Upper lobe of left lung (tissue), 6 donors: Measurements from ENCODE around the gene TICAM2. TPM values are rescaled to one million over a fixed set of nuclear protein-coding genes. Genes with fewer than 3 reads are reported as not detected.

ENCODE experiments used
- ATAC-seq, 2 donors: fragments of 200-7000 bp; cut with Tn5 transposase; one replicate each; pipeline ENCODE4 v1.9.1; 2022; ENCODE audit warnings: mild to moderate bottlenecking in 2 of 2, moderate library complexity in 2 of 2; ENCODE audit not compliant: low FRiP score in 2 of 2
- DNase-seq, 2 donors: peaks; one replicate each; pipeline ENCODE4 v3.0.0-alpha.2; 2019 to 2020
- H3K27ac ChIP-seq, 4 donors: fragments of 200-600 bp; sonication (generic); one replicate each; pipeline ENCODE4 v1.5.1; 2016 to 2019
- H3K27me3 ChIP-seq, 4 donors: fragments of 200-600 bp; sonication (generic); one replicate each; pipeline ENCODE4 v1.5.1; 2017 to 2019
- H3K36me3 ChIP-seq, 4 donors: fragments of 200-600 bp; sonication (generic); one replicate each; pipeline ENCODE4 v1.5.1; 2016 to 2019
- H3K4me1 ChIP-seq, 4 donors: fragments of 200-600 bp; sonication (generic); one replicate each; pipeline ENCODE4 v1.5.1; 2018 to 2019
- H3K4me3 ChIP-seq, 4 donors: fragments of 200-600 bp; sonication (generic); one replicate each; pipeline ENCODE4 v1.5.1; 2017 to 2019; ENCODE audit warnings: mild to moderate bottlenecking in 2 of 4, moderate library complexity in 1 of 4
- H3K9me3 ChIP-seq, 4 donors: fragments of 200-600 bp; sonication (generic); one replicate each; pipeline ENCODE4 v1.5.1; 2018 to 2019
- EP300 ChIP-seq, 4 donors: sonication (generic); formaldehyde crosslinking; IDR thresholded peaks; one replicate each; pipeline ENCODE4 v1.5.1; 2017; ENCODE audit warnings: antibody characterized with exemption in 4 of 4, control low read depth in 2 of 4
- POLR2A ChIP-seq, 4 donors: fragments of 450-650 bp; IDR thresholded peaks; one replicate each; pipeline ENCODE4 v1.5.1; 2016 to 2017; ENCODE audit warnings: antibody characterized with exemption in 4 of 4, mild to moderate bottlenecking in 2 of 4
- POLR2AphosphoS5 ChIP-seq, 2 donors: sonication (generic); formaldehyde crosslinking; IDR thresholded peaks; one replicate each; pipeline ENCODE4 v1.5.1; 2017; ENCODE audit warnings: antibody characterized with exemption in 2 of 2
- WGBS, 2 donors: methylation state at CpG; one replicate each; pipeline ENCODE4 v1.1.5; 2017 to 2018; 5-methylcytosine and 5-hydroxymethylcytosine counted together
- total RNA-seq, 6 donors: library from RNA; depleted of rRNA in 4 of 6; stranded (reverse); fragments of >200 nt in 4 of 6; gene quantifications; one replicate each; pipeline versions ENCODE4 v1.1.0 to v1.2.1, GENCODE V29; 2016 to 2021
- TF ChIP-seq, protein P1 (sequence below), 6 experiments: fragments of 450-650 bp in 4 of 6; fragments of 200-600 bp in 2 of 6; sonication (generic) in 2 of 6; IDR thresholded peaks; one replicate each; pipeline ENCODE4 v1.5.1; 2016 to 2019; ENCODE audit warnings: antibody characterized with exemption in 6 of 6
- donor health status: DM: no; HTN: no; CAD: no; lungs with moderate emphysema.
- donor health status: DM: no; HTN: yes; CAD: no; lungs with severe emphysema.

The TICAM2 gene
- total RNA-seq, 6 donors from 2014 or later: 0.30 to 6.7 (median 1.8) TPM

DNA sequence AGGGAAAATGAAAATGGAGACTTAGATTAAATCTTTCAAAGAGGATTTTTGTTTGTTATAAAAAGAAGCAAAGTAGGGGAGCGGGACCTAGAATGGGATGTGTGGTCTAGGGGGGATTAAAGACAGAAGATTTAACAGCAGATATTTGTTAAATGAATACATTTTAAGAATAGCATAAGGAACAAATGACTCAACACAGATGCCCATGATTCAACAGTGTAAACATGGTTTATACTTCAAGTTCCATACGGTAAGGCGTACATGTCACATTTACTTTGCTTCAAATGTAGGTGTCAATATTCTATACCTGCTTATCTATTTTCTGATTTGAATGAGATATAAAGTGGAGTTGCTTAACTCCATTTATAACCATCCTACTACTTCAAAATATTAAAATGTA is 1.5 kb downstream of the TICAM2 start:
- H3K36me3 ChIP-seq: no peaks in the 10 kb centered on the region
- peak overlapping the region in 2 of 4 donors; percentile 79 to 82 for H3K4me3 ChIP-seq
- H3K4me1 ChIP-seq: peaks cover 21 to 34% (median 28%) of the 10 kb centered on the region in 4 donors
- 89 to 92% methylated on average over 3 of the region's 3 CpGs for WGBS, 2 donors
- H3K27ac ChIP-seq: no peak overlapping the region
- no peaks in the 10 kb centered on the region for H3K9me3 ChIP-seq
- H3K27me3 ChIP-seq: no peaks in the 10 kb centered on the region
- no peak for TF ChIP-seq POLR2AphosphoS5 (IDR thresholded peaks at IDR 0.05)
- no peak for TF ChIP-seq POLR2A (IDR thresholded peaks at IDR 0.05)
- TF ChIP-seq, protein P1, sequence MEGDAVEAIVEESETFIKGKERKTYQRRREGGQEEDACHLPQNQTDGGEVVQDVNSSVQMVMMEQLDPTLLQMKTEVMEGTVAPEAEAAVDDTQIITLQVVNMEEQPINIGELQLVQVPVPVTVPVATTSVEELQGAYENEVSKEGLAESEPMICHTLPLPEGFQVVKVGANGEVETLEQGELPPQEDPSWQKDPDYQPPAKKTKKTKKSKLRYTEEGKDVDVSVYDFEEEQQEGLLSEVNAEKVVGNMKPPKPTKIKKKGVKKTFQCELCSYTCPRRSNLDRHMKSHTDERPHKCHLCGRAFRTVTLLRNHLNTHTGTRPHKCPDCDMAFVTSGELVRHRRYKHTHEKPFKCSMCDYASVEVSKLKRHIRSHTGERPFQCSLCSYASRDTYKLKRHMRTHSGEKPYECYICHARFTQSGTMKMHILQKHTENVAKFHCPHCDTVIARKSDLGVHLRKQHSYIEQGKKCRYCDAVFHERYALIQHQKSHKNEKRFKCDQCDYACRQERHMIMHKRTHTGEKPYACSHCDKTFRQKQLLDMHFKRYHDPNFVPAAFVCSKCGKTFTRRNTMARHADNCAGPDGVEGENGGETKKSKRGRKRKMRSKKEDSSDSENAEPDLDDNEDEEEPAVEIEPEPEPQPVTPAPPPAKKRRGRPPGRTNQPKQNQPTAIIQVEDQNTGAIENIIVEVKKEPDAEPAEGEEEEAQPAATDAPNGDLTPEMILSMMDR (IDR thresholded peaks at IDR 0.05): no peak
- no peak for TF ChIP-seq EP300 (IDR thresholded peaks at IDR 0.05)
- no peak for ATAC-seq
- no peak for DNase-seq

DNA sequence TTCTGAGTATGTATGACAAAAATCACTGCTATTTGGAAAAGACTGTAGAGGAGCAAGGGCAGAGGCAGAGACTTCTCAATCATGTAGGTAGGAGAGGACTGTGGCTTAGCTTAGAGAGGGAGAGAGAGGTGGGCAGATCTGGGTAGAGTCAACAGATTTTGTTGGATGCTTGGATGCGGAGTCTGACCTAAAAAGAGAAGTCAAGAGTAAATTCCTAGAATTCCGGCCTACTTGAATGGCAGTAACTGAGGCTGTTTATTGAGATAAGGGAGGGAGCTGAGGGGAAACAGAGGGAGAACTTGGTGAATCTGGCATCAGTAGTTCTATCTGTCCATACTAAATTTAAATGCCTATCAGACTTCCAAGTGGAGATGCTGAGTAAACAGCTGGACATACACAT is 2.4 kb downstream of the TICAM2 start:
- DNase-seq: no peak
- TF ChIP-seq EP300 (IDR thresholded peaks at IDR 0.05) (no peak), POLR2A (IDR thresholded peaks at IDR 0.05) (no peak), POLR2AphosphoS5 (IDR thresholded peaks at IDR 0.05) (no peak)
- TF ChIP-seq, protein P1 (IDR thresholded peaks at IDR 0.05): no peak
- Histone ChIP-seq H3K4me1 (peaks cover 21 to 34% (median 28%) of the 10 kb centered on the region in 4 donors), H3K27ac (peak overlapping the region in 1 of 4 donors; percentile 38), H3K36me3 (no peaks in the 10 kb centered on the region), H3K9me3 (no peaks in the 10 kb centered on the region), H3K4me3 (no peak overlapping the region), H3K27me3 (no peaks in the 10 kb centered on the region)
- no peak for ATAC-seq
- WGBS, 2 donors: 55 to 59% methylated on average over 2 of the region's 2 CpGs

DNA sequence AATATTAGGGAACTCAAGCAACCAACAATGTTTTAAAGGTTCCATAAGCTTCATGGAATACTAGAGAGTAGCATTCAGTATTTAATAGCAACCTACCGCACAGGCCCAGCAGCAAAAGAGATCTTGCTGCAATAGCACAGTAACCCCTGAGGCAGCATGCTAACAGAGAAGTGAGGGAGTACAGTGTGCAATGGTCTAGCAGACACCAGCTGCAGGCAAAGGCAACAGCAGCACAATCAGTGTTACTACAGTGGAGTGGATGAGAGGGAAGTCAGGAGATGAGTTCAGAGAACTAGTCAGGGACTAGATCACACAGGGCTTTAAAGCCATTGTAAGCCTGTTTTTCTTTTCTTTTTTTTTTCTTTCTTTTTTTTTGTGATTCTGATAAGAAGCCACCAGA is 2.8 kb downstream of the TICAM2 start:
- Histone ChIP-seq H3K27ac (peak overlapping the region in 1 of 4 donors; percentile 38), H3K27me3 (no peaks in the 10 kb centered on the region), H3K4me1 (peaks cover 21 to 34% (median 28%) of the 10 kb centered on the region in 4 donors), H3K9me3 (no peaks in the 10 kb centered on the region), H3K36me3 (no peaks in the 10 kb centered on the region), H3K4me3 (no peak overlapping the region)
- DNase-seq: peak in 1 of 2 donors; percentile 44
- TF ChIP-seq POLR2A (IDR thresholded peaks at IDR 0.05): no peak
- no peak for TF ChIP-seq POLR2AphosphoS5 (IDR thresholded peaks at IDR 0.05)
- TF ChIP-seq, protein P1 (IDR thresholded peaks at IDR 0.05): no peak
- TF ChIP-seq EP300 (IDR thresholded peaks at IDR 0.05): no peak
- peak; percentile 55 to 64 for ATAC-seq
- 54 to 71% methylated on average over 1 of the region's 1 CpG for WGBS, 2 donors

DNA sequence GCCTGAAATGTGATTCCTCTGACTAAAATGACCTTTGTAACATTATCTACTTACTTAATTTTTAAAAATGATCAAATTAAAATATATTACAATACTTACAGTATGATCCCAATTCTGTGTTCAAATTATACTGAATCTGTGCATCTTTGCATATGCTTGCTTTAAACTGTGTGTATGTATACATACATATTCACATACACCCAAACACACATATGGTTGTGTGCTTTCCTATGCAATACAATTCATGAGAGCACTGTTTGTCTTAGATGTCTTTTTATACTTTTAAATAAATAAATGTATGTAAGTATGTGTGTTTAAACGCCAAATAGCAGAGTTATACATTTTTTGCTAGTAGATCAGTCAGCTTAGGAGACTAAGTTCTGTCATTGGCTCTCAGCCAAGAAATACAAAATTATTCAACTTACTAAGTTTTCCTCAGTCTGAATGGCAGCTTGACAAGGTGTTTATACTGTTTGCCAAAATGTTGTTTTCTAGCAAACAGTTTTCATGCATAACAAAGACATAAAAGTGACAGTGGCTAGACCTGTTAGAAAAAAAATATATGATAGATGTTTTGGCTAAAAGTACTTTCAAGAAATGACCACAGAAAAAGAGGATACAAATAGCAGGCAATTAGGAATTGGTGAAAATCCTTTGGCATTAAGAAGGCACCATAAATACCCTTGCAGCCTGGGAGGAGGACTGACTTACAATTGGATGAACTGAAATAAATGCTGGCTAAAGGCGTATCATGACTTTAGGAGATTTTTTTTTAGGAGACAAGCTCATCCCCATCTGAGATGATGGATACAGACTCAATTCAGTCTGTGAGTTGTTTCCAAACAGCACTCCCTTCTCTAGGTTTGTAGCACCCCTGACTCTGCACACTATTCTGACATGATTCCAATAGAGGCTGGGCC is 7.9 kb downstream of the TICAM2 start:
- 74 to 75% methylated on average over 2 of the region's 2 CpGs for WGBS, 2 donors
- Histone ChIP-seq H3K27ac (no peak overlapping the region), H3K4me3 (no peak overlapping the region), H3K9me3 (no peaks in the 10 kb centered on the region), H3K4me1 (peaks cover under 1 to 4% (median 1%) of the 10 kb centered on the region in 4 donors), H3K36me3 (no peaks in the 10 kb centered on the region), H3K27me3 (no peaks in the 10 kb centered on the region)
- no peak for ATAC-seq
- DNase-seq: no peak
- TF ChIP-seq POLR2AphosphoS5 (IDR thresholded peaks at IDR 0.05) (no peak), EP300 (IDR thresholded peaks at IDR 0.05) (no peak), POLR2A (IDR thresholded peaks at IDR 0.05) (no peak)
- TF ChIP-seq, protein P1 (IDR thresholded peaks at IDR 0.05): no peak
